ENCODE results near the gene DMD. TPM values are rescaled to one million over a fixed set of nuclear protein-coding genes. Genes with fewer than 3 reads are reported as not detected.

Gene DMD
- total RNA-seq, 1 donor from 2014 or later, result 143 TPM

DNA sequence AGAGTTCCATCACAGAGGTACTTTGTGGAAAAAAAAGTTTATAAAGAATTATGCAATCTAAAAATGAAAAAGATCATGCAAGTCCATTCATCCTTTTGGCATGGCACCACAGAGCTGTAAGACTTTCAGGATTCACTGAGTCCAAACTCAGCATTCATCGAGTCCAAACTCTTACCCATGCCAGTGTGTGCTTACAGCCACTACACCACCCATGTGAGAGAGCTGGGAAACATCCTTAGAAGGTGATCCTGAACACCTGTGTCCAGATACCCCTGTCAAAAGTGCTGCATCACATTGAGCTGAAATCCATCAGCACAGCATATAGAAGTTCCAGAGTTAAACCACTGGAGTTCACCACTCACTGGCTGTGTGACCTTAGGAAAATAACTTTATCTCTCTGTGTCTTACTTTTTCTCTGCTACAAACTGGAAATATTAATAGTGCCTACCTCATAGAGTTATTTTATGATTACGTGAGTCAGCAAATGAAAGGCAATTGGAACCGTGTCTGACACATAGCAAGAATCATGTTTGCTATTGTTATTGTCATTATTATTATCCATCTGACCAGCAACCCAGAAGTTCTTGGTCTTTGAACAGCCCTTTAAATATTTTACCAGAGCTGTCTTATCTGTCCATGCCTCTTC lies 2024.5 kb downstream of the DMD start:
- Histone ChIP-seq H3K36me3 (no peaks in the 10 kb centered on the region), H3K4me1 (peaks cover 22% of the 10 kb centered on the region), H3K27ac (replicated peaks) (peak overlapping the region; percentile 54), H3K27me3 (ENCODE audit: low read depth) (no peaks in the 10 kb centered on the region), H3K4me3 (no peak overlapping the region), H3K9me3 (replicated peaks) (no peaks in the 10 kb centered on the region)
- TF ChIP-seq, protein P1, sequence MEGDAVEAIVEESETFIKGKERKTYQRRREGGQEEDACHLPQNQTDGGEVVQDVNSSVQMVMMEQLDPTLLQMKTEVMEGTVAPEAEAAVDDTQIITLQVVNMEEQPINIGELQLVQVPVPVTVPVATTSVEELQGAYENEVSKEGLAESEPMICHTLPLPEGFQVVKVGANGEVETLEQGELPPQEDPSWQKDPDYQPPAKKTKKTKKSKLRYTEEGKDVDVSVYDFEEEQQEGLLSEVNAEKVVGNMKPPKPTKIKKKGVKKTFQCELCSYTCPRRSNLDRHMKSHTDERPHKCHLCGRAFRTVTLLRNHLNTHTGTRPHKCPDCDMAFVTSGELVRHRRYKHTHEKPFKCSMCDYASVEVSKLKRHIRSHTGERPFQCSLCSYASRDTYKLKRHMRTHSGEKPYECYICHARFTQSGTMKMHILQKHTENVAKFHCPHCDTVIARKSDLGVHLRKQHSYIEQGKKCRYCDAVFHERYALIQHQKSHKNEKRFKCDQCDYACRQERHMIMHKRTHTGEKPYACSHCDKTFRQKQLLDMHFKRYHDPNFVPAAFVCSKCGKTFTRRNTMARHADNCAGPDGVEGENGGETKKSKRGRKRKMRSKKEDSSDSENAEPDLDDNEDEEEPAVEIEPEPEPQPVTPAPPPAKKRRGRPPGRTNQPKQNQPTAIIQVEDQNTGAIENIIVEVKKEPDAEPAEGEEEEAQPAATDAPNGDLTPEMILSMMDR (IDR thresholded peaks at IDR 0.05; ENCODE audit: borderline replicate concordance), result no peak
- no peak for DNase-seq
- intact Hi-C loops (cut with micrococcal nuclease), result no loop called here

DNA sequence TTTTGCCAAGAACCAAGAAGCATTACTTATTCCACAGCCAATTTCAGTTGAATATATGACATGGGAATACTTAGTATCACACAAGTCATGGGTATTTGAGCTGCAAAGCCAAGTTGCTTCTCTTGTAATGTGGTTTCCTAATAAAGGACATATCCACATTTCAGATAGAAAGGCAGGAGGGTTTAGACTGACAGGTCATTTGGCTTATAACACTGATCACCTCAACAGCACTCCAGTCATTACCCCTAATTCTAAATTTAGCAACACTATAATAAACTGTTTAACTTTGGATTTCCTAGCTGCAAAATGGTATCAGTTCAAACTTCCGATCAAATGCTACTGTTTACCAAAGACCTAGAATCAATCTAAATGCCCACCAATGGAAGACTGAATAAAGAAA lies 2025.5 kb downstream of the DMD start:
- Histone ChIP-seq H3K27me3 (ENCODE audit: low read depth) (no peaks in the 10 kb centered on the region), H3K27ac (replicated peaks) (peak overlapping the region; percentile 54), H3K4me1 (peaks cover 29% of the 10 kb centered on the region), H3K36me3 (no peaks in the 10 kb centered on the region), H3K4me3 (no peak overlapping the region), H3K9me3 (replicated peaks) (no peaks in the 10 kb centered on the region)
- intact Hi-C loops (cut with micrococcal nuclease), result no loop called here
- DNase-seq, result no peak
- TF ChIP-seq, protein P1 (IDR thresholded peaks at IDR 0.05; ENCODE audit: borderline replicate concordance), result no peak

DNA sequence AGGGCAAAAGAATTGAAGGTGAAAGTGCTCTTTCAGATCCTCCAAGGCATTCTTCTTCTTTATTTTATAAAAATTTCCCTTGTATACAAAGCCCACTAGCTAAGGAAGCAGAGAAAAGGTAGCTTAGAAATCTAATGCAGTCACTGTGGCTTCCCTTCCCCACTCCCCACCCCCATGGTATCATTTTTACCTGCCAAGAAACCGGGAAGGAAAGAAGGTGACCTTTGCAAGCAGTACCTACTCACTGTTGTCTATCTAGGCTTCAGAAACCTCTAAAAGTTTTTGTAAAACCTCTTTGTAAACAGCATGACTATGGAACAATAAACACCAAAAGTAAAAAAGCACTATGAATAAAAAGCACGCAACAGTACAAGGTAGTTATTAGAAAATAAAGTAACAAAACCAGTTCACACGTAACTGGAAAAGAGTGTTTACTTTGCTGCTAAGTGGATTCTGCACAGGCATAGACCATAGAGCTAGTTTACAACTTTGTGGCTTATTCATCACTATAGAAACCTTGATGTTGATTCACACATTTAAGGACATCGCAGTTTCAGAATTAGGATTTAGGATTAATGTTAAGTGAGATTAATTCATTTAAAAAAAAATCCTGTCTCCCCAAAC lies 2029.9 kb downstream of the DMD start:
- Histone ChIP-seq H3K4me3 (no peak overlapping the region), H3K4me1 (peaks cover 11% of the 10 kb centered on the region), H3K27me3 (ENCODE audit: low read depth) (no peaks in the 10 kb centered on the region), H3K36me3 (peaks cover 6% of the 10 kb centered on the region), H3K9me3 (replicated peaks) (no peaks in the 10 kb centered on the region), H3K27ac (replicated peaks) (no peak overlapping the region)
- TF ChIP-seq, protein P1 (IDR thresholded peaks at IDR 0.05; ENCODE audit: borderline replicate concordance), result no peak
- intact Hi-C loops (cut with micrococcal nuclease), result no loop called here
- no peak for DNase-seq

DNA sequence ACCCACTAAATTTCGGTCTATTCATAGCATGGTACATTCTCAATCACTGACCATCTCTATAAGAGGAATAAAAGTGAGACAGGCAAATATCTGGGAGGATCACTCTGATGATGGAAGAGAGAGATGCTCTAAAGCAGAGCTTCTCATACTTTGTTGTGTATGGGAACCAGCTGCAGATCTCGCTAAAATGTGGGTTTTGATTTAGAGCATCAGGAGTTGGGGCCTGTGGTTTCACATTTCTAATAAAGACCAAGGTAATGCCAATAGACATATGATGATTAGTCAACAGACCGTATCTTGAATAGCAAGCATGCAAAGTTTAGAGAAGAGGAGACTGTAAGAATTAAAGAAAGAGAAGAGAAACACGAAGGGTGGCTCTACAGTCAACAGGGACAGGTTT lies 2032.1 kb downstream of the DMD start:
- Histone ChIP-seq H3K4me1 (peaks cover 11% of the 10 kb centered on the region), H3K36me3 (peaks cover 6% of the 10 kb centered on the region), H3K27me3 (ENCODE audit: low read depth) (no peaks in the 10 kb centered on the region), H3K27ac (replicated peaks) (no peak overlapping the region), H3K9me3 (replicated peaks) (no peaks in the 10 kb centered on the region), H3K4me3 (no peak overlapping the region)
- TF ChIP-seq, protein P1 (IDR thresholded peaks at IDR 0.05; ENCODE audit: borderline replicate concordance), result no peak
- DNase-seq, result no peak
- intact Hi-C loops (cut with micrococcal nuclease), result no loop called here

DNA sequence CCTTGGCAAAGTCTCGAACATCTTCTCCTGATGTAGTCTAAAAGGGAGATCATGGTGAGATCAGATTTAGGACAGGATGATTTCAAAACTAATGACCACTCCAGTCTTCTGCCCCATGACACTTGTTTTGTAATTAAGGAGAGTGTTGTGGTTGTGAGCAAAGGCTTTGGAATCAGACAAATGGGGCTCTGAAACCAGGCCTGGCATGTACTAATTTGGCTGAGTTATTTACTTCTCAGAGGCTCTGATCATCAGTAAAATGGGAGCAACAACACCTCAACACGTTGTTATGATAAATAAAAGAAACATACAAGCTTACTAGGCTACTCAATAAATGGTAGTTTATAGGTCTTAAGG lies 2032.6 kb downstream of the DMD start:
- DNase-seq, result no peak

More for the DNA sequence above, 2032.6 kb downstream of the DMD start:
- peaks cover 11% of the 10 kb centered on the region for H3K4me1 ChIP-seq
- peaks cover 6% of the 10 kb centered on the region for H3K36me3 ChIP-seq
- H3K9me3 ChIP-seq (replicated peaks), result no peaks in the 10 kb centered on the region
- intact Hi-C loops (cut with micrococcal nuclease), result no loop called here
- H3K4me3 ChIP-seq, result no peak overlapping the region
- TF ChIP-seq, protein P1 (IDR thresholded peaks at IDR 0.05; ENCODE audit: borderline replicate concordance), result no peak
- no peak overlapping the region for H3K27ac ChIP-seq (replicated peaks)
- H3K27me3 ChIP-seq (ENCODE audit: low read depth), result no peaks in the 10 kb centered on the region
